Glutamatergic neuron (in vitro differentiated cells): ENCODE measurements around the gene FANCL. TPM values are rescaled to one million over a fixed set of nuclear protein-coding genes. Genes with fewer than 3 reads are reported as not detected.

ENCODE experiments used
- DNase-seq: peaks from one replicate; pipeline ENCODE4 v3.0.0; 2022
- H3K27ac Mint-ChIP-seq: one replicate; pipeline ENCODE4 v1.8.0; 2020; ENCODE audit warnings: mild to moderate bottlenecking, mixed read lengths, inconsistent platforms; ENCODE audit not compliant: unreplicated experiment
- H3K27me3 Mint-ChIP-seq: one replicate; pipeline ENCODE4 v1.8.0; 2020; ENCODE audit warnings: mild to moderate bottlenecking, moderate library complexity, mixed read lengths, inconsistent platforms; ENCODE audit not compliant: unreplicated experiment
- H3K36me3 Mint-ChIP-seq: one replicate; pipeline ENCODE4 v1.8.0; 2020; ENCODE audit warnings: mild to moderate bottlenecking, mixed read lengths, inconsistent platforms; ENCODE audit not compliant: unreplicated experiment
- H3K4me1 Mint-ChIP-seq: one replicate; pipeline ENCODE4 v1.8.0; 2020; ENCODE audit warnings: mild to moderate bottlenecking, low read depth, mixed read lengths, inconsistent platforms; ENCODE audit not compliant: unreplicated experiment
- H3K4me3 Mint-ChIP-seq: one replicate; pipeline ENCODE4 v1.8.0; 2020; ENCODE audit warnings: mild to moderate bottlenecking, mixed read lengths, inconsistent platforms; ENCODE audit not compliant: unreplicated experiment
- H3K9me3 Mint-ChIP-seq: one replicate; pipeline ENCODE4 v1.8.0; 2020; ENCODE audit warnings: mild to moderate bottlenecking, moderate library complexity, mixed read lengths, inconsistent platforms; ENCODE audit not compliant: unreplicated experiment
- CTCF ChIP-seq: fragments of 200-600 bp; sonication (generic); IDR thresholded peaks from one replicate; pipeline ENCODE4 v1.5.0; 2021; ENCODE audit not compliant: partially characterized antibody, unreplicated experiment
- total RNA-seq: library from RNA; stranded (reverse); fragmentation: NEBNext Ultra II Directional; extraction: Animal tissue kit (Norgen Biotek cat#: 25700); gene quantifications from one replicate; pipeline ENCODE4 v1.2.1, GENCODE V29; 2021; ENCODE audit not compliant: unreplicated experiment

FANCL gene
- total RNA-seq, 1 donor from 2014 or later: 16.5 TPM

- DNase-seq: no peak
- Mint-ChIP-seq H3K27ac (no peak overlapping the region), H3K9me3 (peaks cover 9% of the 10 kb centered on the region), H3K4me1 (no peaks in the 10 kb centered on the region), H3K27me3 (no peaks in the 10 kb centered on the region), H3K36me3 (peaks cover 13% of the 10 kb centered on the region), H3K4me3 (no peak overlapping the region)
- TF ChIP-seq CTCF: no peak
Observed at GRCh38 chr2:58206785-58207184, 34.3 kb downstream of the FANCL start.

- no peak for DNase-seq
- TF ChIP-seq CTCF: no peak
- no peak overlapping the region for H3K27ac Mint-ChIP-seq
- no peaks in the 10 kb centered on the region for H3K9me3 Mint-ChIP-seq
- no peaks in the 10 kb centered on the region for H3K27me3 Mint-ChIP-seq
- H3K36me3 Mint-ChIP-seq: no peaks in the 10 kb centered on the region
- H3K4me1 Mint-ChIP-seq: no peaks in the 10 kb centered on the region
- H3K4me3 Mint-ChIP-seq: no peak overlapping the region
Observed at GRCh38 chr2:58204195-58204959, 36.7 kb downstream of the FANCL start.

GRCh38 chr2:58203018-58203417 is 38.1 kb downstream of the FANCL start:
- H3K27ac Mint-ChIP-seq: no peak overlapping the region
- H3K36me3 Mint-ChIP-seq: no peaks in the 10 kb centered on the region
- no peak overlapping the region for H3K4me3 Mint-ChIP-seq
- TF ChIP-seq CTCF: no peak
- no peak for DNase-seq
- H3K27me3 Mint-ChIP-seq: no peaks in the 10 kb centered on the region
- no peaks in the 10 kb centered on the region for H3K4me1 Mint-ChIP-seq
- H3K9me3 Mint-ChIP-seq: no peaks in the 10 kb centered on the region

GRCh38 chr2:58202404-58202803 is 38.7 kb downstream of the FANCL start:
- Mint-ChIP-seq H3K4me3 (no peak overlapping the region), H3K9me3 (no peaks in the 10 kb centered on the region), H3K4me1 (no peaks in the 10 kb centered on the region), H3K27me3 (no peaks in the 10 kb centered on the region), H3K36me3 (no peaks in the 10 kb centered on the region), H3K27ac (no peak overlapping the region)
- TF ChIP-seq CTCF: no peak
- no peak for DNase-seq

- Mint-ChIP-seq H3K36me3 (no peaks in the 10 kb centered on the region), H3K9me3 (no peaks in the 10 kb centered on the region), H3K27me3 (no peaks in the 10 kb centered on the region), H3K4me3 (no peak overlapping the region), H3K4me1 (no peaks in the 10 kb centered on the region), H3K27ac (no peak overlapping the region)
- DNase-seq: no peak
- TF ChIP-seq CTCF: no peak
Observed at GRCh38 chr2:58197894-58198293, 43.2 kb downstream of the FANCL start.
